GM18499 (cell line): ENCODE measurements around the gene FAM227B.
"Not testable (repeated sequence)": the region's sequence is repeated elsewhere in the genome, so short reads cannot be mapped to it uniquely, and the experiment has no call there.

Experiments used
- ATAC-seq: cut with Tn5 transposase; IDR thresholded peaks from one replicate; pipeline ENCODE4 v1.9.1; 2021; ENCODE audit warnings: moderate number of reproducible peaks; ENCODE audit not compliant: insufficient read depth, unreplicated experiment

The FAM227B gene

DNA sequence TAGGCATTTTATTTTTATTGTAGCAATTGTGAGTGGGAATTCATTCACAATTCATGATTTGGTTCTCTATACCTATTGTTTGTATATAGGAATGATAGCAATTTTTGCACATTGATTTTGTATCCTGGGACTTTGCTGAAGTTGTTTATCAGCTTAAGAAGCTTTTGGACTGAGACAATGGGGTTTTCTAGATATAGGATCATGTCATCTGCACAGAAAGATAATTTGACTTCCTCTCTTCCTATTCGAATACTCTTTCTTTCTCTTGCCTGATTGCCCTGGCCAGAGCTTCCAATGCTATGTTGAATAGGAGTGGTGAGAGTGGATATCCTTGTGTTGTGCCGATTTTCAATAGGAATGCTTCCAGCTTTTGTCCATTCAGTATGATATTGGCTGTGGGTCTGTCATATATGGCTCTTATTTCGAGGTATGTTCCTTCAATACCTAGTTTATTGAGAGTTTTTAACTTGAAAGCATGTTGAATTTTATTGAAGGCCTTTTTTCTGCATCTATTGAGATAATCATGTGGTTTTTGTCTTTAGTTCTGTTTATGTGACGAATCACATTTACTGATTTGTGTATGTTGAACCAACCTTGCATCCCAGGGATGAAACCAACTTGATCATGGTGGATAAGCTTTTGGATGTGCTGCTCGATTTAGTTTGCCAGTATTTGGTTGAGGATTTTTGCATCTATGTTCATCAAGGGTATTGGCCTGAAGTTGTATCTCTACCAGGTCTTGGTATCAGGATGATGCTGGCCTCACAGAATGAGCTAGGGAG, 217.9 kb downstream of the FAM227B start:
- ATAC-seq, result not testable (repeated sequence)

DNA sequence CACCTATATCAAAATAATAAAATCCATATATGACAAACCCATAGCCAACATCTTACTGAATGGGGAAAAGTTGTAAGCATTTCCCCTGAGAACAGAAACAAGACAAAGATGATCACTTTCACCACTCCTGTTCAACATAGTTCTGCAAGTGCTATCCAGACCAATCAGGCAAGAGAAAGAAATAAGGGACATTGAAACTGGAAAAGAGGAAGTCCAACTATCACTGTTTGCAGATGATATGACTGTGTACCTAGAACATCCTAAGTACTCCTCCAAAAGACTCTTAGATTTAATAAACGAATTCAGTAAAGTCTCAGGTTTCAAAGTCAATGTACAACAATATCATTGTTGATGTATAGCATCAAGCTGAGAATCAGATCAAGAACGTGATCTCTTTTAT, 233.1 kb downstream of the FAM227B start:
- no peak for ATAC-seq

DNA sequence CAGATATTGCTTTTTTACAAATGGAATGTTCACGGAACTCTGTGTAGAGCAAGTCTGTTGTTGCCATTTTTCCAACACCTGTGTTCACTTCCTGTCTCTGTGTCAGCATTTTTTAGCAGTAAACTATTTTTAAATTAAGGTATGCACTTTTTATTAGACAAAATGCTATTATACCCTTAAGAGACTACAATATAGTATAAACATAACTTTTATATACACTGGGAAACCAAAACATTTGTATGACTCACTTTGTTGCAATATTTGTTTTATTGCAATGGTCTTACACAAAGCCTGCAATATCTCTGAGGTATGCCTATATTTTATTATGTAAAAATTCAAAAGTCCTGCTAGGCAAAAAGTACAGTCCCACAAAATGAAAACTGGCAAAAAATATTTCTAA, 237.4 kb downstream of the FAM227B start:
- ATAC-seq, result no peak

DNA sequence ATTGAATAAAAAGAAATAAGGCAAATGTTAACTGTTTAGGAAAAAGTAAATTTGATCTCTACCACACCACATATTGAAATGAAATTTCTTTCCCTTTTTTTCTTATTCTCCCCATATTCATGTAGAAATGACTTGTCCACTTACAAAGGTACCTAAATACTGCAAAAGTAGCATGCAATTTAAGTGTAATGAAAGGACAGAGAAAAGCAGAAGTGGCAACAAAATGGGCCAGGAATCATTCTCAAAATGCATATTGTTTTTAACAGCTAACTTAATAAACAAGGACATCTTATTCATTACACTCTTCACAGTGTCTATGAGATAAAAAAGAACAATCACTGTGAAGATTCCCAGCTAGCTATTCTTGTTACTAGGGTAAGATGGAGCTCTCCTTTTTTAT, 238.2 kb downstream of the FAM227B start:
- no peak for ATAC-seq

DNA sequence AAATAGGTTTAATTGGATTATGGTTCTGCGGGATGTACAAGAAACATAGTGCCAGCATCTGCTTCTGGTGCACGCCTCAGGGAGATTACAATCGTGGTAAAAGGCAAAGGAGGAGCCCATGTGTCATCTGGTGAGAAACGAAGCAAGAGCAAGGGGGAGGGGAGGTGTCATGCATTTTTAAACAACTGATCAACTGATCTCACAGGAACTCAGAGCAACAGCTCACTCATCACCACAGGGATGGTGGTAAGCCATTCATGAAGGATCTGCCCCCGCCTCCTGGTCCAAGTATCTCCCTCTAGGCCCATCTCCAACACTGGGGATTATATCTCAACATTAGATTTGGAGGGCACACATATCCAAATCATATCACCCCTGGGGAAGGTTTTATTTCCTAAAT, 239.7 kb downstream of the FAM227B start:
- no peak for ATAC-seq

DNA sequence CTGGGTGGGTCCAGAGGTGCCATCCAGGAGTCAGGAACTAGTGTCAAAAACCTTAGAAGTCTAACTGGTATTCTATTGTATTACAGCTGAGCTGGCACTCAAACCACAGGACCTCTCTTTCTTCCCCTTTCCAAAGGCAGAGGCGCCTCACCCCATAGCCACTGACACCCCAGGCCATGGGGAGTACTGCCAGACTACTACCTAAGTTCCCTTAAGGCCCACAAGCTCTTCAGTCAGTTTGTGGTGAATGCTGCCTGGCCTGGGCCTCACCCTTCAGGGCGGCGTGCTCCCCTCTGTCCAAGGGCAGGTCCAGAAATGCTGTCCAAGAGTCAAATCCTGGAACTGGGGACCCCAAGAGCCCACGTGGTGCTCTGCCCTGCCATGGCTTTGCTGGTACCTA, 240.6 kb downstream of the FAM227B start:
- no peak for ATAC-seq

DNA sequence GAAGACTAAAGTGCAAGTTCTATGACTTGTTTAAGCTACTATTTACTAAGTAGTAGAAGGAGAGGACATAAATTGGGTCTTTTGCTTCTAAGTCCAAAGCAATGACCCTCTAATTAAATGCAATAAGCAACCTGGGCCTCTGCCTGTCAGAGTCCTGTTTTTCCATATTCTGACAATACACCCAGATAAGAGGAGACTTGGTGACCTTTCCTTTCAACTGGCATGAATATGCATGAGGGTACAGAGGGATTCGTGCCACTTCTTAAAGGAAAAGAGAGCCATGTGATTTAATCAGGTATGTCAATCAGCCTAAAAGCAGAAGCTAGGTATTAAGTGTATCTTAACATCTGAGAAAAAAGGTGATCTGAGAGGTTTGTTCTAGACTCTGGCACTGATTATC, 248.3 kb downstream of the FAM227B start:
- ATAC-seq, result no peak

DNA sequence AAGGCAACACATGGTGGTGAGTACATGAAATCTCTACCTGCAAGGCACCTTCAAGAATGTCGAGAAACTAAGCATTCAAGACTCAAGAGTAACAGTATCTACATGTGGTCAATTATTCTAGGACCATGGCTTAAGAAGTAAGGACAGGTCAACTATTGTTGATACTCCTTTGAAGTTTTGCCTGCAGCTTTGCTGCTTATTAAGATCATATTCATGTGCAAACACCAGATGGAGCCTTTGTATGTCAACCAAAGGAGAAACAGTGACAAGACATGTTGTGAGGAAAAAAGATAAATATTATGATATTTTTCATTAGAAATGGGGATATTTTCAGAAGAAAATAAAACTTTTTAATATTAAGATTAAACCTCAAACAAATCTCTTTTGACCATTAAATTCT, 249.8 kb downstream of the FAM227B start:
- no peak for ATAC-seq

DNA sequence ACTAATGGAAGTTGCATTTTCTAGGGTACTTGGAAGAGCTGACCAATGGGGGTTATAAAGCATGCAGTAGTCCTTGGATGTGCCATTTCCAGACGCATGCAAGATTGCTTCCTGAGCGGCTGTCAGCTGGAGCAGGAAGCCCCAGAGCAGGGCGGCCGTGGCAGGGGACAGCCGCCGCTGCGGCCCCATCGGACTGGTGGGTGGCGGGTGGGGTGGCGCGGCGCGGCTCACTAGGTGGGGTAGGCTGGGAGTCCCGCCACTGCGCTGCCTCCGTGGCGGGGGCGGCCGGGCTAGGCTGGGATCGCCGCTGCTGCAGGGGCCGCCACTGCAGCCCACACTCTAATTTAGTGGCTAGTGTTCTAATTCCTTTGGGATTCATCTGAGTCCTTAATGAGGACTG, 254.1 kb downstream of the FAM227B start:
- ATAC-seq, result no peak

DNA sequence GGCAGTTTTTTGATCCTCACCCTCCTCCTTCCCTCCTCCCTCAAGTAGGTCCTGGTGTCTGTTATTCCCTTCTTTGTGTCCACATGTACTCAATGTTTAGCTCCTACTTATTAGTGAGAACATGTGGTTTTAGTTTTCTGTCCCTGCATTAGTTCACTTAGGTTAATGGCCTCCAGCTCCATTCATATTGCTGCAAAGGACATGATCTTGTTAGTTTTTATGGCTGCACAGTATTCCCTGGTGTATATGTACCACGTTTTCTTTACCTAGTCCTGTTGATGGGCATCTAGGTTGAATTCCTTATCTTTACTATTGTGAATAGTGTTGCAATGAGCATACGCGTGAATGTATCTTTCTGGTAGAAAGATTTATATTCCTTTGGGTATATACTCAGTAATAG, 259.2 kb downstream of the FAM227B start:
- ATAC-seq, result no peak

DNA sequence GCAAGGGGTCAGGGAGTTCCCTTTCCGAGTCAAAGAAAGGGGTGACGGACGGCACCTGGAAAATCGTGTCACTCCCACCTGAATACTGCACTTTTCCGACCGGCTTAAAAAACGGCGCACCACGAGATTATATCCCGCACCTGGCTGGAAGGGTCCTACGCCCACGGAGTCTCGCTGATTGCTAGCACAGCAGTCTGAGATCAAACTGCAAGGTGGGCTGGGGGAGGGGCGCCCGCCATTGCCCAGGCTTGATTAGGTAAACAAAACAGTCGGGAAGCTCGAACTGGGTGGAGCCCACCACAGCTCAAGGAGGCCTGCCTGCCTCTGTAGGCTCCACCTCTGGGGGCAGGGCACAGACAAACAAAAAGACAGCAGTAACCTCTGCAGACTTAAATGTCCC, 266.2 kb downstream of the FAM227B start:
- ATAC-seq, result not testable (repeated sequence)

DNA sequence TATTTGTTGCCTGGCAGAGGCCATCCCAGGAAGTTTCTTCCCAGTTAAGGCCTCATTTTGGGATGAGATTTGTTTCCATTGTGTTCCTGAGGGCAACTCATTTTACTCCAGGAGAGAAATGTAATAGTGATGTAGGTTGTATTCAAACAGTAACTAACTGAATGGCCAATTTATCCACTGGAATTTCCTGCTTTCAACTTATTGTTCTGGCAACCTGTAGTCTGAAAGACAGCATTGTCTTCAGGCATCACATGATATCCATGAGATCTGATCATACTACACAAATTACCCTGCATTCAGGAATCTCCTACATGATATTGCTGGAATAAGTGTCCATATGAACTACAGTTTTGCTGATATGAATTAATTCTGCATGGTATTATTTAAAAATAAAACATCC, 277.1 kb downstream of the FAM227B start:
- no peak for ATAC-seq

DNA sequence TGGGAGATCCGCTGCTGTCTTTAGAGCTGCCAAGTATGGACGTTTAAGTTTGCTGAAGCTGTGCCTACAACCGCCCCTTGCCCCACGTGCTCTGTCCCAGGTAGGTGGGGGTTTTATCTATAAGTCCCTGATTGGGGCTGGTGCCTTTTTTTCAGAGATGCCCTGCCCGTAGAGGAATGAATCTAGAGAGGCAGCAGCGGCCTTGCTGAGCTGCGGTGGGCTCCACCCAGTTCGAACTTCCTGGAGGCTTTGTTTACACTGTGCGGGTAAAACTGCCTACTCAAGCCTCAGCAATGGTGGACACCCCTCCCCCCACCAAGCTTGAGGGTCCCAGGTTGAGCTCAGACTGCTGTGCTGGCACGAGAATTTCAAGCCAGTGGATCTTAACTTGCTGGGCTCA, 281.0 kb downstream of the FAM227B start:
- ATAC-seq, result no peak

- no peak for ATAC-seq
Measured at GRCh38 chr15:49331951-49332350, 288.7 kb downstream of the FAM227B start.

GRCh38 chr15:49331442-49331841, 289.2 kb downstream of the FAM227B start:
- ATAC-seq, result no peak

DNA sequence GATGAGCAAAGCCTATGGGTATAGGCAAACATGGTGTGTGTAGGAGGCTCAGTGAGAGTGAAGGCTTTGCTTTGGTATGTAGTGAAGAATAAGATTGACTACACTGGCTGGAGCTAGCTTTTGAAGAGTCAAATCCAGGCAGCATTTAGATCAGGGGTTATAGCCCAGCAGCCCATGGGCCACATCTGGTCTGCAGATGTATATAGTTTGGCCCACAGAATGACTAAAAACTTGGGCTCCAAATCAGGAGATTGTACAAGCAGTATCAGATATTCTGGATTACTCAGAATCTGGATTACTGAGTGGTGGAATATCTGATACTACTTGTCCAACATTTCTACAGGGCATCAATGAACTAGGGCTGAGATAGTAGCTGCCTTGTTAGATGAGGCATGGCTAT, 290.5 kb downstream of the FAM227B start:
- no peak for ATAC-seq

GRCh38 chr15:49328941-49329340, 291.7 kb downstream of the FAM227B start:
- no peak for ATAC-seq

DNA sequence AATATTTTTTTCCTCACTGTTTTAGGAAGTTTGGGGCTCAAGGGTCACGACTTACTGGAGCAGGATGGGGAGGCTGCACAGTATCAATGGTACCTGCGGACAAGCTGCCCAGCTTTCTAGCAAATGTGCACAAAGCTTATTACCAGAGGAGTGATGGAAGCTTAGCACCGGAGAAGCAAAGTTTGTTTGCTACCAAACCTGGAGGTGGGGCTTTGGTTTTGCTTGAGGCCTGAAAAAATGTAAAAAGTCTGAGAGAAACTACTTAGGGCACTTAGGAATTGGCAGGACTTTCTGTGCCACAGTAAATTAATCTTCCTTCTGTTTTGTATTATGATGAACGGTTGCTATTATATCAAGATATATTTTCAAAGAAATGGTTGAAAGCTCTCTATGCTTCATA, 292.7 kb downstream of the FAM227B start:
- no peak for ATAC-seq

- ATAC-seq, result no peak
Measured at GRCh38 chr15:49323207-49323606, 297.4 kb downstream of the FAM227B start.

DNA sequence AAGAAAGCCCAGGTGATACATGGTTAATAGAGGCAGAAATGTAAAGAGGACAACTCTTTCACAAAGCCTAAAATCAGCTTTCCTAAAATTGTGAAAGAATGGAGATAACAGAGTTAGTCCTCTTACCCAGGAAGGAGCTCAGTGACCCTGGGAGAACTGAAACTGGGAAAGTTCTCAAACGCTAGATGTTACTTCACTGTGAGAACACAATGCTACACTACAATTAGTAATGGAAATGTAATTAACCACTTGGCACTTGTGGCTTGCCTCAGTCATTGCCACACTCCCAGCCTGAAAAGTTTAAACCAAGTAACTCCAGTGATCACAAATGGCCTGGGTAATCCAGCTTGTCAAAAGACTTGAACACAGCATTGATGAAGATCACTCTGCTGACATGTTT, 300.3 kb downstream of the FAM227B start:
- no peak for ATAC-seq

DNA sequence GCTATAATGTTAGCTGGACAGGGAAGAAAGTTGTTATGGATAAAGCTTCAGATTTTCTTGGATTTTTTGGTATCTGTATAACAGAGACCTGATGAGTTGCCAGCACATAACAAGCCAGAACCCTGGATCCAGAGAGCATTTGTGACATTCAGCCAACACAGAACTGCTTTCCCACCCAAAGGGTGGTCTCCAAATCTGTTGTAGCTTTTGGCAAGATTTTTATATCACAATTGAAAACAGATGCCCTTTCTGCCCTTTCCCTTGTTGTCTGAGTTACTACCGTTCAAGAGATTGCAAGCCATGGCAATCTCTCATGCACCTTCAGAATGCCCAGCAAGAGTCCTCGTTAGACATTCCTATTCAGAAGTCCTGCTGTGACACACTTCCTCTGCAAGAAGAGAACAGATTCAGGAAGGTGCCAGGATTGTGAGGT, 305.2 kb downstream of the FAM227B start:
- no peak for ATAC-seq

DNA sequence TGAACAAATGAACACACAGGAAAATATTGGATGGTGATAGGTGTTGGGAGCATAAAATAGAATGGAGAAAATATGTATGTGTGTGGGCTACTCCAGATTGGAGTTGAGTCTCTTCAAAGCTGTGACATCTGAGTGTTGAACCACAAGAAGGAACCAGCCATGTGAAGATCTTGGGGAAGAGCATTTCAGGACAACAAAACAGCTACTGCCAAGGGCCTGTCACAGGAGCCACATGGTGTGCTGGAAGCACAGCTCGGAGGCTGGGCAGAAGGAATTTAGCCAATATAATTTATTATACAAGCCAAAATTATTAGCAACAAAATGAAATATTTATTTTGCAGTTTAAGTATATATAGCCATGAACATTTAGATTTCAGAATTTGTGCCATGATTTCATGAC, 305.9 kb downstream of the FAM227B start:
- ATAC-seq, result no peak

DNA sequence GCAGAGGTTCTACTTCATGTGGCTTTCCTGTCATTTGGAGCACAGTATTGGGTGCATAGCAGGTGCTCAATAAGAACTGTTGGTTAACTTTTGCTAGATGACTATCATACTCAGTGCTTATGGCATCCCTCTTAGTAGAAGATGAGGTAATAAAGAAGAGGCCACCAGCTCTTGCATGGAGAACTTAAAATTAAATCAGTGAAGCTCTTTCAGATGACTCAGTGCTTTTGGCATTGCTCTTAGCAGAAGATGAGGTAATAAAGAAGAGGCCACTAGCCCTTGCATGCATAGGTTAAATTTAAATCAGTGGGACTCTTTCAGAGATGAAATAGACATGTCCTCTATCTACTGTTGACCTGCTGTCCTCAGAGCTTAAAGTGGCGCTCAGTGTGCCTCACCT, 307.0 kb downstream of the FAM227B start:
- ATAC-seq, result no peak
